HepG2 (cell line): ENCODE data around the gene HS3ST1.

ENCODE experiments used
- BRD4 ChIP-seq: sonication (generic); formaldehyde crosslinking; IDR thresholded peaks from 2 replicates; pipeline ENCODE4 v1.4.0; 2020; ENCODE audit warnings: missing genetic modification reagents
- CTCF ChIP-seq: sonication (generic); formaldehyde crosslinking; IDR thresholded peaks from 2 replicates; pipeline ENCODE4 v1.5.0; 2020; ENCODE audit warnings: mild to moderate bottlenecking, missing genetic modification reagents, moderate library complexity
- DPF2 ChIP-seq: sonication (generic); formaldehyde crosslinking; IDR thresholded peaks from 2 replicates; pipeline ENCODE4 v1.4.0; 2020; ENCODE audit warnings: mild to moderate bottlenecking, low read depth, missing genetic modification reagents, borderline replicate concordance
- GMEB1 ChIP-seq: sonication (generic); formaldehyde crosslinking; IDR thresholded peaks from 2 replicates; pipeline ENCODE4 v1.5.1; 2020; ENCODE audit warnings: missing genetic modification reagents, mild to moderate bottlenecking, borderline replicate concordance
- IRF1 ChIP-seq: sonication (generic); formaldehyde crosslinking; IDR thresholded peaks from 2 replicates; pipeline ENCODE4 v1.4.0; 2020; ENCODE audit warnings: low read depth, mild to moderate bottlenecking, missing genetic modification reagents
- NFRKB ChIP-seq: fragments of 450-650 bp; IDR thresholded peaks from 2 replicates; pipeline ENCODE4 v1.6.1; 2017
- NONO ChIP-seq, 2 experiments: fragments of 450-650 bp in 1 of 2; sonication (generic) in 1 of 2; formaldehyde crosslinking in 1 of 2; IDR thresholded peaks in 1 of 2; conservative IDR thresholded peaks in 1 of 2; 2 replicates each; pipeline versions ENCODE4 v1.6.1 to v1.8.0; 2017 to 2022; ENCODE audit warnings: mild to moderate bottlenecking in 1 of 2, missing genetic modification reagents in 1 of 2, moderate library complexity in 1 of 2
- PATZ1 ChIP-seq: sonication (generic); formaldehyde crosslinking; IDR thresholded peaks from 2 replicates; pipeline ENCODE4 v1.4.0; 2020; ENCODE audit warnings: missing genetic modification reagents
- REST ChIP-seq, 2 experiments: IDR thresholded peaks; 2 replicates each; pipeline ENCODE4 v1.6.1; 2011 to 2012; ENCODE audit warnings: low read length in 2 of 2, borderline replicate concordance in 1 of 2, low read depth in 1 of 2, mild to moderate bottlenecking in 1 of 2, moderate library complexity in 1 of 2
- SNAI1 ChIP-seq: sonication (generic); formaldehyde crosslinking; IDR thresholded peaks from 2 replicates; pipeline ENCODE4 v1.5.0; 2020; ENCODE audit warnings: mild to moderate bottlenecking, missing genetic modification reagents, borderline replicate concordance
- TBL1XR1 ChIP-seq: fragments of 150-350 bp; IDR thresholded peaks from 2 replicates; pipeline ENCODE4 v1.6.1; 2014; ENCODE audit warnings: borderline replicate concordance, low read length; ENCODE audit not compliant: partially characterized antibody
- USF2 ChIP-seq, 2 experiments: sonication (generic) in 1 of 2; formaldehyde crosslinking in 1 of 2; IDR thresholded peaks; 2 replicates each; pipeline versions ENCODE4 v1.5.1 to v1.6.1; 2011 to 2020; ENCODE audit warnings: borderline replicate concordance in 1 of 2, low read depth in 1 of 2, low read length in 1 of 2, mild to moderate bottlenecking in 1 of 2, missing genetic modification reagents in 1 of 2, moderate library complexity in 1 of 2
- ZBTB8A ChIP-seq: sonication (generic); formaldehyde crosslinking; IDR thresholded peaks from 2 replicates; pipeline ENCODE4 v1.4.0; 2020; ENCODE audit warnings: mild to moderate bottlenecking, low read depth, missing genetic modification reagents, borderline replicate concordance
- ZNF563 ChIP-seq: sonication (generic); formaldehyde crosslinking; IDR thresholded peaks from 2 replicates; pipeline ENCODE4 v1.8.0; 2022; ENCODE audit warnings: mild to moderate bottlenecking, moderate library complexity, missing genetic modification reagents

- no peak for TF ChIP-seq REST (IDR thresholded peaks at IDR 0.05; ENCODE audit: borderline replicate concordance in 1 of 2, low read depth in 1 of 2, low read length in 2 of 2)
- TF ChIP-seq NFRKB, result no peak
- no peak for TF ChIP-seq ZNF563 (CRISPR knock-in tag)
- no peak for TF ChIP-seq CTCF
- no peak for TF ChIP-seq NONO (IDR thresholded peaks at IDR 0.05)
- TF ChIP-seq NONO (CRISPR knock-in tag; conservative IDR thresholded peaks at IDR 0.05), result no peak
- TF ChIP-seq SNAI1, result no peak
- no peak for TF ChIP-seq ZBTB8A (CRISPR knock-in tag)
- no peak for TF ChIP-seq DPF2 (CRISPR knock-in tag)
- no peak for TF ChIP-seq GMEB1
- no peak for TF ChIP-seq USF2 (IDR thresholded peaks at IDR 0.05; ENCODE audit: low read depth, low read length)
- TF ChIP-seq USF2 (CRISPR knock-in tag; IDR thresholded peaks at IDR 0.05; ENCODE audit: borderline replicate concordance), result no peak
- no peak for TF ChIP-seq IRF1 (CRISPR knock-in tag)
- no peak for TF ChIP-seq PATZ1
- no peak for TF ChIP-seq BRD4 (CRISPR knock-in tag)
- no peak for TF ChIP-seq TBL1XR1
Measured at GRCh38 chr4:11469650-11470437, 41.1 kb upstream of the HS3ST1 start.
